GM12892 (cell line): ENCODE data around the gene KIF2C.
A peak's percentile ranks its signal among the peaks of the same experiment; 100 is the strongest.
"Not testable (repeated sequence)": the region's sequence is repeated elsewhere in the genome, so short reads cannot be mapped to it uniquely, and the experiment has no call there.

Experiments used
- DNase-seq: peaks from one replicate; pipeline ENCODE4 v3.0.0; 2011; ENCODE audit not compliant: insufficient read length
- FAIRE-seq: peaks from 2 replicates; lab custom pipeline; 2011; peaks lifted over from hg19 to GRCh38; lab: Jason Lieb, UNC
- POLR2A ChIP-seq: IDR thresholded peaks from 2 replicates; pipeline ENCODE4 v1.6.1; 2011; ENCODE audit warnings: low read depth, low read length, control low read depth
- POLR2AphosphoS5 ChIP-seq: IDR thresholded peaks from 2 replicates; pipeline ENCODE4 v1.6.1; 2011; ENCODE audit warnings: low read depth, low read length, control low read depth
- TAF1 ChIP-seq: IDR thresholded peaks from 2 replicates; pipeline ENCODE4 v1.6.1; 2011; ENCODE audit warnings: low read depth, mild to moderate bottlenecking, control low read depth, low read length, borderline replicate concordance

Gene KIF2C

GRCh38 chr1:44790968-44791801 lies 51.5 kb downstream of the KIF2C start:
- TF ChIP-seq POLR2AphosphoS5 (no peak), TAF1 (no peak), POLR2A (no peak)
- DNase-seq (no peak), FAIRE-seq (no peak)

DNA sequence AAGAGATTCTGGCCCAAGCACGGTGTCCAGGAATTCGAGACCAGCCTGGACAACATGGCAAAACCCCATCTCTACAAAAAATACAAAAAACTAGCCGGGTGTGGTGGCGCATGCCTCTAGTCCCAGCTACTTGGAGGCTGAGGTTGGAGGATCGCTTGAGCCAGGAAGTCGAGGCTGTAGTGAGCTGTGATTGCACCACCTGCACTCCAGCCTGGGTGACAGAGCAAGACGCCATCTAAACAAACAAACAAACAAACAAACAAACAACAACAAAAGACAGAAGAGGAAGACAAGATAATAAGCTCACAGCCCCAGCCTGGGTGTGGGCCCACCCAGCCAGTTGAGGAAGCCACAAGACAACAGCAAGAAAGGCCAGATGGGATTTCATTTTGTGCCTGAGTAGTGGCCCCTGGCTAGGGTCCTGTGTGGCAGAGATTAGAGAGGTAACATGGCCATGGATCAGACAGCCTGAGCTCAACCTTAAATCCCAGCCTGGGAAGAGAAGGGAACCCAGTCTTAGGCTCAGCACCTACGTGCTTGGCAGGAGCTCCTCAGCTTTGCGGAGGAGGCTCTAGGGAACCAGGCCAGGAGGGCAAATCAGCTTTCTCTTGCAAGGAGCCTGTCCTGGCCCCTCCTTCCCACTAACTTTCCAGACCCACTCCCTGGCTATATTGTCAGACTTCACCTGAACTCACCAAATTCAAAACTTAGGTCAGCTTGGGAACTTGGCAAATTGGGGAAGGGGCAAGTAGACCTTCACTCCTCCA lies 53.3 kb downstream of the KIF2C start:
- no peak for DNase-seq
- no peak for FAIRE-seq
- TF ChIP-seq TAF1: no peak
- no peak for TF ChIP-seq POLR2AphosphoS5
- TF ChIP-seq POLR2A: no peak

GRCh38 chr1:44797886-44798285 lies 58.2 kb downstream of the KIF2C start:
- DNase-seq, FAIRE-seq: not testable (repeated sequence)

DNA sequence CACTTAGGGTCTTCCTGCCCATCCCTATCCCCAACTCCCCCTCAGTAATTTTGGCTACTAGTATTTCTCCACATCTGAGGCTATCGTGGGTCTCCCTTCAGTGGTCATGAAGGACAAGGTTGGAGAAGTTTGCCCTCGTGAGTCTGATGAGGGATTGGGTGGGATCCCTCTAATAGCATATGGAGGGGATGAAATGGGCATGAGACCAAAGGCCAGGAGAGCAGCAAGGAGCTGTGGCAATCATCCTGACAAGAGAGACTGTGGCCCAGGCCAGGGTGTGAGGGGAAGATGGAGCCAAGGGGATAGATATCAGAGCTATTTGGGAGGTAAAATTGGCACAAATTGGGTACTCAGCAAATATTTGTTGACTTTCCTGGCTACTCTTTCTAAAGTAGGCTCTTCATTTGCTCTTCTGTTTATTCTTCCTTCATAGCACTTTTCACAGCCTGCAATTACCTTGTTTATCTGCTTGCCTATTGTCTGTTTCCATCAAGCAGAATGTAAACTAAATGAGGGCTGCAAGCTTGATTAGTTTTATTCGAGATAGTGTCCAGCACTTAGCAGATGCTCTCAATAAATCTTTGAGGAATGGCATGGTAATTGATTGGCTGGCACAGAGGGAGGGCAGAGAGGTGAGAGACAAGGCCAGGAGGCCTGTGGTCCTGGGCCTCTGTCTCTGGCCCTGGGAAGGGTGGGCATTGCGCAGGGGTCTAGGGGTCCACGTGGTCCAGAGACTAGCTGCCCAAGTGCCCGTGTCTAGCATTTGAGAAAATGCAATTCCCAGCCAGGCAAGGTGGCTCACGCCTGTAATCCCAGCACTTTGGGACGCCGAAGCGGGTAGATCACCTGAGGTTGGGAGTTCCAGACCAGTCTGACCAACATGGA lies 59.1 kb downstream of the KIF2C start:
- DNase-seq (no peak), FAIRE-seq (no peak)
- TF ChIP-seq POLR2A: no peak
- TF ChIP-seq POLR2AphosphoS5: no peak
- no peak for TF ChIP-seq TAF1

DNA sequence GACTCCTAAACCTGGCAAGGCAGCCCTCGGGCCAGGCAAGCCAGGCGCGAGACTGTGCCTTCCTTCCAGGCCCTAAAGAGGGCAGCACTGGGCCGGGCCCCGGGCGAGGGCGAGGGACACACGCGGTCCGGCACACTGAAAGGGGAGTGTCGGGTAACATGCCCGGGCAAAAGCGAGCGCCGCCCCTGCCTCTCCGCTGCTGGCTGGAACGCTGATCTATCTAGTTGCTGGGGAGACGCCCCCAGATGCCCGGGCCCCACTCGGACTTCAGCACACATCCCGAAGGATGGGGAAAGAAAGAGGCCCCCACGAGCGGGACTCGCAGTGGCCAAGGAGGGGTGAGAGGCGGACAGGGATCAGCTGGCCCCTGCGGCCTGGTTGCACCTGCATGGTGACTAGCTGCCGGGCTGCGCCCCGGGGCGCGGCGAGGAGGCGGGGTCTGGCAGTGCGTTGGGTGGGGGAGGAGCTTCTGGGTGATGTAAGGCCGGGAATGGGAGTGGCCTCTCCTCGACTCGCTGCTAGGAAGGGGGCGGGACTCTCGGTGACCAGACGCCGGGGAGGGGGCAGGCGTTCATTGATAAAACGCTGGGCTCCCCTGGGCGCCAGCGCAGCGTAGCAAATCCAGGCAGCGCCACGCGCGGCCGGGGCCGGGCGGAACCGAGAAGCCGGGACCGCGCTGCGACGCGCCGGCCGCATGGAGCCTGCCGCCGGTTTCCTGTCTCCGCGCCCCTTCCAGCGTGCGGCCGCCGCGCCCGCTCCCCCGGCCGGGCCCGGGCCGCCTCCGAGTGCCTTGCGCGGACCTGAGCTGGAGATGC lies 60.3 kb downstream of the KIF2C start, which contains the start of gene PLK3:
Gene PLK3, plus strand, starts transcription at position 608 of the 815 bp plus-strand sequence. Its CDS starts 87 bp downstream, at position 695.
- TF ChIP-seq POLR2A (peak; percentile 95), TAF1 (peak; percentile 72; the same call in 1 of the 2 replicates), POLR2AphosphoS5 (peak; percentile 91)
- FAIRE-seq (peak; percentile 99), DNase-seq (peak; percentile 95)

GRCh38 chr1:44801491-44802305 lies 62.1 kb downstream of the KIF2C start:
- DNase-seq: no peak
- FAIRE-seq: peak; percentile 84
- TF ChIP-seq TAF1 (no peak), POLR2AphosphoS5 (no peak; the same call in 1 of the 2 replicates), POLR2A (no peak)

DNA sequence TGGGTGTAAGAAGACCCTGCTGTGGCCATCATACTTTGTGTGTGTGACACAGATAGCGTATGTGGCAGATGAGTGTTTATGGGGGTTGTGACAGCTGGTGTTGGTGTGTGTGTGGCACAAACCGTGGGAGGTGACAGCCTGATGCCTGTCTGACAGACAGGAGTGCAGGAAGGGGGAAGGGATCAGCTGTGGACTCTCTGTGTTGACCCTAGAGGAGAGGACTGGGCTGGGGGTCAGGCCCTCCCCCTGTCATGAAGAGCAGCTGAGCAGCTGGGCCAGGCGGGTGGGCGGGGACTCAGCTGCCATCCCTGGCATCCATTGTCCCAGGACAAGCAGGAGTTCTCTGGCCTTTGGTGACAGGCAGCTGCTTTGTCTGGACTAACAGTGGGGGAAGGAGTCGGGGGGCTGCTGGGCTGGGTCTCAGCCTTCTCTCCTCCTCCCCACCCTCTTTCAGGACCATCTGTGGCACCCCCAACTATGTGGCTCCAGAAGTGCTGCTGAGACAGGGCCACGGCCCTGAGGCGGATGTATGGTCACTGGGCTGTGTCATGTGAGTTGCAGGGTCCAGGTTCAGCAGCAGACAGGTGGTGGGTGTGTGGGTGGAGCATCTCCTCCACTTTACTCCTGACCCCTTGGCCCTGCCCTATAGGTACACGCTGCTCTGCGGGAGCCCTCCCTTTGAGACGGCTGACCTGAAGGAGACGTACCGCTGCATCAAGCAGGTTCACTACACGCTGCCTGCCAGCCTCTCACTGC lies 62.8 kb downstream of the KIF2C start:
- FAIRE-seq: no peak

DNA sequence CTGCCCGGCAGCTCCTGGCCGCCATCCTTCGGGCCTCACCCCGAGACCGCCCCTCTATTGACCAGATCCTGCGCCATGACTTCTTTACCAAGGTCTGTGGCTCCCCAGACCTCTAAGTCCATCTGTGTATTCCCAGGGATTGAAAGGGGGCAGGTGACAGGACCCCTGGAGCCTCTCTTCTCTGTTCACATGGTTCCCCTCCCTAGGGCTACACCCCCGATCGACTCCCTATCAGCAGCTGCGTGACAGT lies 63.4 kb downstream of the KIF2C start:
- DNase-seq: no peak
- TF ChIP-seq POLR2A (no peak), TAF1 (no peak), POLR2AphosphoS5 (no peak)
- no peak for FAIRE-seq

More for the DNA sequence above, 62.8 kb downstream of the KIF2C start:
- no peak for TF ChIP-seq POLR2A
- TF ChIP-seq POLR2AphosphoS5: no peak
- no peak for TF ChIP-seq TAF1
- no peak for DNase-seq

DNA sequence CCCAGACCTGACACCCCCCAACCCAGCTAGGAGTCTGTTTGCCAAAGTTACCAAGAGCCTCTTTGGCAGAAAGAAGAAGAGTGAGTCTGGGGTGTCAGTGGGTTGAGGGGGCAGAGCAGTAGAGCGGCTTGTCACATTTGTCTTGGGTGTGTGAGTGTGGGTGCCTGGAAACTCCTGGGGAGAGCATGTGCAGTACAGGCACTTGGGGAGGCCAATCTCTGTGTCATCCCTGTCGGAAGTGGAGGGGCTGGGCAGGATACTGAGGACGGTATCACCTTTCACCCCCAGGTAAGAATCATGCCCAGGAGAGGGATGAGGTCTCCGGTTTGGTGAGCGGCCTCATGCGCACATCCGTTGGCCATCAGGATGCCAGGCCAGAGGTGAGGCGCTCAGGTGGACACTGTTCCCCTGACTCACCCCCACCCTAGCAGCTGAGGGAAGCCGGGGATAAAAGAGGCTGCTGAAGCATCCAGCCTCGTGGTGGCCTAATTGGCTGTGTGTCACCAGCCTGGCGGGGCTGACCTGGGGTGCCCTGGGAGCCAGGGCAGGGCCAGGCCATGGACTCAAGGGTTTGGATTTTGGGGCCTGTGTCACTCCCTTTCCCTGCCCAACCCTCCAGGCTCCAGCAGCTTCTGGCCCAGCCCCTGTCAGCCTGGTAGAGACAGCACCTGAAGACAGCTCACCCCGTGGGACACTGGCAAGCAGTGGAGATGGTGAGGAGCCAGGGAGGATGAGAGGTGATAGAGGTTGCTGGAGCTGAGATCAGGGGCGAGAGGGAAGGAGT lies 63.9 kb downstream of the KIF2C start:
- TF ChIP-seq TAF1 (no peak), POLR2A (no peak), POLR2AphosphoS5 (no peak)
- no peak for FAIRE-seq

More for the DNA sequence above, 63.9 kb downstream of the KIF2C start:
- DNase-seq: no peak
